Activated T-cell treated with anti-CD3 and anti-CD28 coated beads for 48 hours (primary cell): ENCODE data around the gene ZNF540.
"Not testable (repeated sequence)": the region's sequence is repeated elsewhere in the genome, so short reads cannot be mapped to it uniquely, and the experiment has no call there.

Experiments
- DNase-seq: peaks from one replicate; pipeline ENCODE4 v3.0.0-alpha.2; 2020; ENCODE audit warnings: low read depth

Gene ZNF540

DNA sequence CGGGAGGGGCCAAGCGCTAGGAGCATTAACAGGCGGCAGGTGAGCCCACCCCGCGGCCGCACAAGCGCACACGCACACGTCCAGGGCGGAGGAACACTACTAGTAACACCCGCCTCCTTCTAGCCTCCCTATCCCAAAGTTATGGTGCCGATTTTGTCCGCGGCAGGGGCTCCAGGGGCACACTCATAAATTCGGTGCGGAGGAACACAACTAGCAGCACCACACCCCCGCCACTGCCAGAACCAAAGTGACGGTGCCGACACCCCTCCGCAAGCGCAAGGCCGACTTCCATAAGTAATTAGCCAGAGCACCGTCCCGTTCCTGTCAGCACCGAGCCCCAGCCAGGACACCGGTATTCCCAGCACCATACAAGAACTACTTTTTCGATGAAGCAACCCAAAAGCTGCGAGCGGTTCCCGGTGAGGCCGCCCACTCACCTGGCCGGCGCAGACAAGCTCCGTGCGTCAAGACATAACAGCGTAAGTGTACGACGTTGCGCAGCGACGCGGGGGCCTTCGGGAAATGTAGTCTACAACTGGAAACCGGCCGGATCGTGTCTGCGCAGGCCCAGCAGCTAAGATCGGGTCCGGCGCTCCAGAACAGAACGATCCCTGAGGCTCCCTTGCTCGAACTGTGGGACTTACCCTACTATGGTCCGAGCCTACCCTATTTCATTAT, at the start of gene ZNF540, which contains the start of gene ZNF571:
ZNF540 (plus strand) TSS at position 573 of the 678 bp plus-strand sequence. CDS start 3,572 bp downstream, outside the sequence.
ZNF571 (minus strand) TSS at position 489 of the 678 bp plus-strand sequence. CDS start 8,116 bp downstream, outside the sequence.
- peak; percentile 86 for DNase-seq

DNA sequence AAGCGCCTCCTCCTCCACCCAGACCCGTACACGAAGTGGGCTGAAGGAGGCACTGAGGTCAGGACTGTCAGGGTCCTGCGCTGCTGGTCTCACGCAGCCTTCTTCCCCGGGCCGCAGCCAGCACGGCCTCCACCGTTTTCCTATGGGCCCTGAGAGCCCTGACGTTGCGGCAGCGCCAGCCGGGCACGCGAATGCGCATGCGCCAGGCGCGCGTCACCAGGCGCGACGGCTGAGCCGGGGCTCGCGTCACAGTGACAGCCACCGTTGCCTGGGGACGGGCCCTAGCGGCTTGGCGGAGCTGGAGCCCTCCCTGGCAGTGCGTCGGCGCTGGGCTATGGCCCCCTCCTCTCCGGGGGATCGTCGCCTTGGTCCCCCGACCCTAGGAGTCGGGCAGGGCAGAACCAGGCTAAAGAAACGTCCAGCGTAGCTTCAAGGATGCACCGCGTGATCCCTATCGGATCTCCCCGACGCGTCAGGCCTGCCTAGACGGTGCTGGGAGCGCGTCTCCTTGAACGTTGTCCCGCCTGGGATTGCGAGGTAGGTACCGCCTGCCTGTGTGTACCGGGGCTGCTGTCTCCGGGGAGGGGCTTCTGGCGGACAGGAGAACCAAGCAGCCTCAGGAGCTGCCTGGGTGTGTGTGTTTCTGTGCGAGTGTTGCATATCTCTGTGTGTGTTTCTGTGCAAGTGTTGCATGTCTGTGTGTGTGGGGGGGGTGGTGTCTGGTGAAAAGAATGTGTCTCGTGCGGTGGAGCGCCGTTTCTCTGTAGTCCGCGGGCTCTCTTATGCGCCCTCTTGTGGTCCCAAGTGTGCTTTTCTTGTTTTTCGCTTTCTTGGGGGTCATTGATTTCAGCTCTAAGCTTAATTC, 43.3 kb upstream of the ZNF540 start:
- peak; percentile 67 for DNase-seq

DNA sequence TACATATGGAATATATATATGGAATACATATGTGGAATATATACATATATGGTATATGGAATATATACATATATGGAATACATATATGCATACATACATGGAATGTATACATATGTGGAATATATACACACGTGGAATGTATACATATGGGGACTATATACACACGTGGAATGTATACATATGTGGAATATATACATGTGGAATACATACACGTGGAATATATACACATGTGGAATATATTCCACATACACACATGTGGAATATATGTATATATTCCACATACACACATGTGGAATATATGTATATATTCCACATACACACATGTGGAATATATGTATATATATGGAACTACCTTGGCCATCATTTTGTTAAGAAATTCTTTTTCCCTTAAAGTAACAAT, 31.2 kb upstream of the ZNF540 start:
- no peak for DNase-seq

DNA sequence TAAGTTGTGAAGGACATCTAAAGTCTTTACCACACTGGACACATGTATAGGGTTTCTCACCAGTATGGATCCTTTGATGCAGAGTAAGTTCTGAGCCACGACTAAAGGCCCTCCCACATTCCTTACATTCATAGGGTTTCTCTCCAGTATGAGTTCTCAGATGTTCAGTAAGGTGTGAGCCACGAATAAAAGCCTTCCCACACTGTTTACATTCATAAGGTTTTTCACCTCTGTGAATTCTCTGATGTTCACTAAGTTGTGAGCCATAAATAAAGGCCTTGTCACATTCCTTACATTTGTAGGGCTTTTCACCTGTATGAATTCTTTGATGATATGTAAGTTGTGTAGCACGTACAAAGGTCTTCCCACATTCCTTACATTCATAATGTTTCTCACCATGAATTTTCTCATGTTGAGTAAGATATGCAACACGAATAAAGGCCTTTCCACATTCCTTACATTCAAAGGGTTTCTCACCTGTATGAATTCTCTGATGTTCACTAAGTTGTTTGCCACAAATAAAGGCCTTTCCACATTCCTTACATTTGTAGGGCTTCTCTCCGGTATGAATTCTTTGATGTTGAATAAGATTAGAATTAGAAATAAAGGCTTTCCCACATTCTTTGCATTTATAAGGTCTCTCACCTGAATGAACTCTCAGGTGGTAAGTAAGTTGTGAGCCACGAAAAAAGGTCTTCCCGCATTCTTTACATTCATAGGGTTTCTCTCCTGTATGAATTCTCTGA, 29.9 kb upstream of the ZNF540 start:
- DNase-seq, result no peak

DNA sequence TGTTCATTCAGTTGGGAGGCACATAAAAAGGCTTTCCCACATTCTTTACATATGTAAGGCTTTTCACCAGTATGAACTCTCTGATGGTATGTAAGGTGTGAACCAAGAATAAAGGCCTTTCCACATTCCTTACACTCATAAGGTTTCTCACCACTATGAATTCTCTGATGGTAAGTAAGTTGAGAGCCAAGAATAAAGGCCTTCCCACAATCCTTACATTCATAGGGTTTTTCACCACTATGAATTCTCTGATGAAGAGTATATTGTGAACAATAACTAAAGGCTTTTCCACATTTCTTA, 29.4 kb upstream of the ZNF540 start:
- no peak for DNase-seq

DNA sequence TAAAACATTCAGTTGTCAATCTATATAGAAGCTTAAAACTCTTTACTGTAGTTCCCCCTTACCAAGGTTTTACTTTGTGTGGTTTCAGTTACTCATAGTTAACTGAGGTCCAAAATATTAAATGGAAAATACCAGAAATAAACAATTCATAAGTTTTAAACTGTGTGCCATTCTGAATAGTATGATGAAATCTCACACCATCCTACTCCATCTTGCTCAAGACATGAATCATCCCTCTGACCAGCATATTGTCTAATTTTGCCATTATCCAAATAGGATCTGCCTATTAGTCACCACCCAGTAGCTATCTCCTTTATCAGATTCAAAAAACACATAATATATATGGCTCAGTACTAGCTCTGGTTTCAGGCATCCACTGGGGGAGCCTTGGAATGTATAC, 22.5 kb upstream of the ZNF540 start:
- DNase-seq, result no peak

DNA sequence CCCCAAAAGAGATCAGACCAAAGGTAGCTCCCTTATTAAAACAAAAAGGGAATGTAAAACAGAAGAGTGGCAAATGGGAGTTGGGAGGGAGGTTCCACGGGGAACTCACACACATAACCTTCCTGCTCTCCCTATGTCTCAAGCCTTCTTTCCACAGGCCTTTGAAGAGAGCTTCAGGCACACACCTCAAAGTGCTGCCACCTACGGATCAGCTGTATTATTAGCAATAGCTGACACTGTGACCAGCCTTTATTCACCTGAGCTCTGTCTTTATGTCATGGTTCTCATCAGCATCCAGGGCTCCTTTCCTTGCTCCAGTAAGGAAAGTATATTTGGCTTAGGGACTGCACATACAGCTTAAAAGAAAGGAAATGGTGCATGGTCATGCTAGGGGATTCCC, 11.3 kb upstream of the ZNF540 start:
- no peak for DNase-seq

DNA sequence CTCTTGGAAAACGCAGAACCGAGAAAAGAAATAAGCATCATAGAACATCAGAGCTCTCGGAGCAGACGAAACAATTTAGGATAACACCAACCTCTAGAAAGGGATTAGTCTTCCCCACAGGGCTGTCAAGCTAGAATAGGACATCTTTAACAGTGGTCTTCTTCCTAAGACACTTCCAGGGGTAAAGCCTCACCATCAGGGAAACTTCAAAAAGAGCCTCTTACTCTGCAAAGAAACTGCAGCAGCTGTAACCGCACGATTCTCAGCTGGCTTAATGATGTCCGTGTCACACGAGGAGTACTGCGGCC, 726 bp upstream of the ZNF540 start:
- no peak for DNase-seq

DNA sequence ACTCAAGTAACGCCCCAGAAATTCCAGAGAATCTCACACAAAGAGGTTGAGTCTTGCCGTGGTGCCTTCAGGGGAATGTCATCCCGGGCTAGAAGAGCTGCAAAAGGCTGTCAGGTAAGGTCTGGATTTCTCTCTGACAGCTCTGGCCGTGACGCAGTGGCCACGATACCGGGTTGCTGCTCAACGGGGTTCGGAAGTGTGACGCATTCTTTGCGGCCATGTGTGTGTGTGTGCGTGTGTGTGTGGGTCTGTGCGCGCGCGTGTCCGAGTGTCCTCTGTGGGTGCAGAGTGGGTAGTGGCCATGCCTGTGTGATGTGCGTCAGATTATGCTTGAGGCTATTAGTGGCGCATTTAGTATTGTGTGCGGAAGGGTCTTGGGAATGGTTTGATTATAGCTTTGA, 306 bp downstream of the ZNF540 start:
- peak; percentile 40 for DNase-seq

DNA sequence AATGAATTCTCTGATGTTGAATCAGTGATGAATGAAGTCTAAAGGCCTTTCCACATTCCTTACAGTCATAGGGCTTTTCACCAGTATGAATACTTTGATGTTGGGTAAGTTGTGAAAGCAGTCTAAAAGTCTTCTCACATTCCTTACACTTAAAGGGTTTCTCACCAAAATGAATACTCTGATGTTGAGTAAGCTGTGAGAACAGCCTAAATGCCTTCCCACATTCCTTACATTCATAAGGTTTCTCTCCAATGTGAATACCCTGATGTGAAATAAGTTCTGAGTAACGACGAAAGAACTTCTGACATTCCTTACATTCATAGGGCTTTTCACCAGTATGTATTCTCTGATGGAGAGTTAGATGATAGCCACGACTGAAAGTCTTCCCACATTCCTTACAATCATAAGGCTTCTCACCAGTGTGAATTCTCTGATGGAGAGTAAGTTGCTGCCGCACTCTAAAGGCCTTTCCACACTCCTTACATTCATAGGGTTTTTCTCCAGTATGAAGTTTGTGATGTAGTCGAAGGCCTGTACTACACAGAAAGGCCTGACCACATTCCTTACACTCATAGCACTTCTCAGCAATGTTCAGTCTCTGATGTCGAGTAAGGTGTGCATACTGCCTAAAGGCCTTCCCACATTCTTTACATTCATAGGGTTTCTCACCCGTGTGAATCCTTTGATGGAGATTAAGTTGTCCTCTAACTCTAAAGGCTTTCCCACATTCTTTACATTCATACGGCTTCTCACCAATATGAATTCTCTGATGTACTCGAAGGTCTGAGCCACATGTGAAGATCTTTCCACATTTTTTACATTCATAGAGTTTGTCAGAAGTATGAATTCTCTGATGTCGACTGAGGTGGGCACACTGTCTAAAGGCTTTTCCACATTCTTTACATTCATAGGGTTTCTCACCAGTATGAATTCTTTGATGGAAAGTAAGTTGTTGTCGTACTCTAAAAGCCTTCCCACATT, 40.7 kb downstream of the ZNF540 start:
- DNase-seq, result no peak

DNA sequence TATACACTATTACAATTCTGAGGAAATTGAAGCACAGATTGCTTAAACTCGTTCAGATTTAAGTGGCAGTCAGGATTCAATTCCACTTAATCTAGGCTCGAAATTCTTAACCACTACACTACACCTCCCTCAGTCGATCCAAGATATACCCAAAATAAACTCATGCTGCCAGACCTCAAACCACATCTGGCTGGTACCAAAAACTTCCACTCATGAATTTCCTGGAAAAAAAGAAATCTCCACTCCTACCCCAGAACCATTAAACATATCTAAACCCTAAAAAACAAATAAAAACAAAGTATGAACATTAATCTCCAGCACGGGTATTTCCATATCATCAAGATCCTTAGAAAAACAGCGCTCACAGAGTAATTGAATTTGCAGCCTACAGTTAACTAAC, 59.4 kb downstream of the ZNF540 start:
- no peak for DNase-seq

DNA sequence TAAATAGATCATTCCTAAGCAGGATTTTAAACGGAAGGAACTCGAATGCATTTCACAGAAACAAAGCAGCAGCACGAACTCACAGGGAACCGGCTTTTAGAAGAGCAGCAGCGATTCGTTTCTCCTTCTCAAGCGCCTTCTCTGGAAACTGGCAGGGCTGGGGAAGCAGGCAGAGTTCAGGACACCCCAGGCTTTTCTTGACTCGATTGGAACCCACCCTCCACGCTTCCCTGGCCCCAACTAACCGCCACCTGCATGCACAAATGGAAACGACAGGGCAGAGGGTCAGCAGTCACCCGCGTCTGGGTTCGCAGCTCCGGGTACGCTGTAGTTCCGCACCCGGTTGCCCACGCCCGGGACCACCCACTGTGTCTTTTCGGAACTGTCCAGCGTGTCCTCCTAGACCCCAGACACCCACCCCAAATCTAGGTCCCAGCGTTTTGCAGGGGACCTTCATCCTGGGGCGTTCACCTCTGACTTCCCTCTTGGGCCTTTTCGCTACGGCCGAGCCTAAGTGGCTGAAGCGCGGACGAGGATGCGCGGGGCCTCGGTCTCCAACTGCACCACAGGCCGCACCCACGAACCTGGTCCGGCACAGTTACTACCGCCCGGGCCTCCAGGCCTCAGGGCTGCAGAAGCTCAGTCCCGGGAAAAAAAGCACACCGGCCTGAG, 60.1 kb downstream of the ZNF540 start:
- peak; percentile 6 for DNase-seq

DNA sequence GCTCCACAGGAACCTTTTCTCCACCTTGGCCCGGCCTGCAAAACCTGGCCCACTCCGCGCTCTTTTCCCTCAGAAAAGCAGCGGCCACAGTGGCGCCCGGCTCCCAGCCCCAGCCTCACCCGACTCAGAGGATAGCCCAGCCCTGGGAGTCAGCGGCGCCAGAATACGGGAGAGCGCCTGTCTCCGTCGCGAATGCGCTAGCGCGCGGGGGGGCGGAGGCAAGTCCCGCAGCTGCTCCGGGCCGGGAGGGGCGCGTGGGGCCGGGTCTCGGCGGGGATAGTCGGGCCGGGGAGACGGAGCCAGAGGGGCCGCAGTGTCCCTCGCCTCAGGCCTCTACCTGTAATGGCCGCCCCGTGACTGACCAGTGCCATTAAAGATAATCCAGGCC, 60.6 kb downstream of the ZNF540 start, which contains the start of gene ZFP30:
ZFP30 (minus strand) TSS at position 165 of the 388 bp plus-strand sequence. CDS start 7,643 bp downstream, outside the sequence.
- peak; percentile 68 for DNase-seq

DNA sequence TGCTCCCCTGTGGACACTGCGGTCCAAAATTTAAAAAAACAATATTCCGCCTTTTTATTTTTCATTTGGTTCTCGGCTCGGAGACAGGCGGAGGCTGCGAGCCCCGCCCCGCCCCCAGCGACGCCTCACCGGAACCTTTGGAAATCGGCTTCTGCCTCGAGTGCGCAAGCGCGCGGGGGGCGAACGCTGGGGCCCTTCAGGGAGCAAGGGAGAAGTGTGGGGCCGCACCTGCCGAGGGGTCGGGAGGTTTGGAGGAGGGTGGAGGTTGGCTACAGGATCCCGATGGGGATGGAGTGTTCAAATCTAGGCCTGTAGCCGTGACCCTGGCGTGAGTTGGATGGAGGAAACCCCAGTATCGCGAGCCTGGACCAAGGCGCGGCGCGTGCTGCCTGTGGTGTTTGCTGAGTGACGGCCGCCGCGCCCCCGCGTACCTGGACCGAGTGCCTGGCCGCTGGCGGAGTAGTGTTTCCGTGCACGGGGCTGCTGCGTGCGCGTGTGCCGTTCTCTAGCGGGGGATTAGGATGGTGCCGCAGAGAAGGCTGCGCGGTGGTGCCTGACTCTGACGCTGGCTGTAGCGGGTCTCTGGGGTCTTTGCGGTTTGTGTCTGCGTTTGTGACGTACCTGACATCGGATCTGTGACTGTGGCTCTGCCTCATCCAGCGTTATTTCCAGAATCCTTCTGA, 61.2 kb downstream of the ZNF540 start:
- DNase-seq, result peak; percentile 82

DNA sequence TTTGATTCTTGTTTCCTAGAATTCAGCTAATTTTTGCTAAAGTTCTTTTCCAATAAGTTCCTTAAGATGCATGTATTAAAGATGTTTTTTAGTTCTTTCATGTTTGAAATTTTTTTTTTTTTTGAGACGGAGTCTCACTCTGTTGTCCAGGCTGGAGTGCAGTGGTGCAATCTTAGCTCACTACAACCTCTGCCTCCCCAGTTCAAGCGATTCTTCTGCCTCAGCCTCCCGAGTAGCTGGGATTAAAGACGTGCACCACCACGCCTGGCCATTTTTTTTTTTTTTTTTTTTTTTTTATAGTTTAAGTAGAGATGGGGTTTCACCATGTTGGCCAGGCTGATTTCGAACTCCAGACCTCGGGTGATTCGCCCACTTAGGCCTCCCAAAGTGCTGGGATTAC, 62.5 kb downstream of the ZNF540 start:
- DNase-seq, result not testable (repeated sequence)
